Parathyroid adenoma (tissue), 2 donors: ENCODE results near the gene FXYD5.

Experiments
- H2AFZ ChIP-seq: fragments of 300-600 bp; sonication (generic); one replicate; pipeline ENCODE4 v1.7.0; 2017; ENCODE audit warnings: antibody characterized with exemption, mild to moderate bottlenecking
- H3K27ac ChIP-seq: fragments of 300-600 bp; sonication (generic); one replicate; pipeline ENCODE4 v1.7.0; 2017
- H3K27me3 ChIP-seq: fragments of 300-600 bp; sonication (generic); one replicate; pipeline ENCODE4 v1.7.0; 2017; ENCODE audit warnings: low read length; ENCODE audit not compliant: control insufficient read depth, insufficient read depth
- H3K36me3 ChIP-seq: fragments of 300-600 bp; sonication (generic); one replicate; pipeline ENCODE4 v1.7.0; 2017; ENCODE audit warnings: low read length; ENCODE audit not compliant: control insufficient read depth, insufficient read depth
- H3K4me1 ChIP-seq: fragments of 300-600 bp; sonication (generic); one replicate; pipeline ENCODE4 v1.7.0; 2017; ENCODE audit warnings: control low read depth
- H3K4me2 ChIP-seq: fragments of 300-600 bp; sonication (generic); one replicate; pipeline ENCODE4 v1.7.0; 2017; ENCODE audit warnings: low read length
- H3K4me3 ChIP-seq: fragments of 300-600 bp; sonication (generic); one replicate; pipeline ENCODE4 v1.7.0; 2017; ENCODE audit warnings: low read depth, low read length
- H3K79me2 ChIP-seq: fragments of 300-600 bp; sonication (generic); one replicate; pipeline ENCODE4 v1.7.0; 2017; ENCODE audit warnings: control low read depth
- H3K9ac ChIP-seq: fragments of 300-600 bp; sonication (generic); one replicate; pipeline ENCODE4 v1.7.0; 2017; ENCODE audit warnings: mild to moderate bottlenecking
- H3K9me3 ChIP-seq: fragments of 300-600 bp; sonication (generic); one replicate; pipeline ENCODE4 v1.7.0; 2017; ENCODE audit warnings: low read length; ENCODE audit not compliant: control insufficient read depth
- CTCF ChIP-seq: fragments of 300-600 bp; sonication (generic); IDR thresholded peaks from one replicate; pipeline ENCODE4 v1.7.0; 2017; ENCODE audit warnings: antibody characterized with exemption, mild to moderate bottlenecking
- donor health status: primary hyperparathyroidism.

The FXYD5 gene

GRCh38 chr19:35217649-35217990 lies 63.1 kb downstream of the FXYD5 start:
- peaks cover 18% of the 10 kb centered on the region for H3K4me1 ChIP-seq
- no peaks in the 10 kb centered on the region for H3K36me3 ChIP-seq
- H3K9ac ChIP-seq: no peak overlapping the region
- H3K4me2 ChIP-seq: no peak overlapping the region
- no peak overlapping the region for H2AFZ ChIP-seq
- H3K79me2 ChIP-seq: no peaks in the 10 kb centered on the region
- H3K4me3 ChIP-seq: no peak overlapping the region
- H3K27ac ChIP-seq: no peak overlapping the region
- H3K9me3 ChIP-seq: no peaks in the 10 kb centered on the region
- no peaks in the 10 kb centered on the region for H3K27me3 ChIP-seq
- no peak for TF ChIP-seq CTCF

GRCh38 chr19:35219008-35219407 lies 64.5 kb downstream of the FXYD5 start:
- Histone ChIP-seq H3K4me3 (no peak overlapping the region), H3K36me3 (no peaks in the 10 kb centered on the region), H3K9me3 (no peaks in the 10 kb centered on the region), H2AFZ (no peak overlapping the region), H3K9ac (no peak overlapping the region), H3K4me1 (peaks cover 9% of the 10 kb centered on the region), H3K79me2 (no peaks in the 10 kb centered on the region), H3K27me3 (no peaks in the 10 kb centered on the region), H3K27ac (no peak overlapping the region), H3K4me2 (no peak overlapping the region)
- no peak for TF ChIP-seq CTCF
